Prostate gland (tissue), 2 donors: ENCODE measurements around the gene IFITM10. TPM values are rescaled to one million over a fixed set of nuclear protein-coding genes. Genes with fewer than 3 reads are reported as not detected.
A peak's percentile ranks its signal among the peaks of the same experiment; 100 is the strongest.
"Not testable (repeated sequence)": the region's sequence is repeated elsewhere in the genome, so short reads cannot be mapped to it uniquely, and the experiment has no call there.

Experiments used
- DNase-seq: peaks from one replicate; pipeline ENCODE4 v3.0.0-alpha.2; 2019; ENCODE audit warnings: low spot score
- H3K27ac ChIP-seq, 2 donors: fragments of 200-600 bp; sonication (generic); 2 replicates each; pipeline ENCODE4 v1.5.1; 2017 to 2019
- H3K27me3 ChIP-seq: fragments of 200-600 bp; sonication (generic); replicated peaks from 2 replicates; pipeline ENCODE4 v1.5.1; 2019; ENCODE audit not compliant: insufficient read depth
- H3K36me3 ChIP-seq, 2 donors: fragments of 200-600 bp; sonication (generic); 1 replicate in 1 of 2; 2 replicates in 1 of 2; pipeline versions ENCODE4 v1.5.1 to v1.8.1; 2017 to 2019
- H3K4me1 ChIP-seq: fragments of 200-600 bp; sonication (generic); replicated peaks from 2 replicates; pipeline ENCODE4 v1.5.1; 2019
- H3K4me3 ChIP-seq, 2 donors: fragments of 200-600 bp; sonication (generic); 2 replicates each; pipeline ENCODE4 v1.5.1; 2017 to 2019
- H3K9me3 ChIP-seq: fragments of 200-600 bp; sonication (generic); 2 replicates; pipeline ENCODE4 v1.5.1; 2017
- POLR2A ChIP-seq: fragments of 450-650 bp; IDR thresholded peaks from one replicate; pipeline ENCODE4 v1.6.1; 2016; ENCODE audit warnings: antibody characterized with exemption, mild to moderate bottlenecking
- POLR2AphosphoS5 ChIP-seq: sonication (generic); formaldehyde crosslinking; IDR thresholded peaks from one replicate; pipeline ENCODE4 v1.6.1; 2017; ENCODE audit warnings: antibody characterized with exemption
- WGBS: methylation state at CpG from one replicate; pipeline ENCODE4 v1.1.5; 2018; 5-methylcytosine and 5-hydroxymethylcytosine counted together
- intact Hi-C: fragments of 100-400 bp; cut with DNase I; formaldehyde crosslinking; loops from one replicate; pipeline ENCODE4 v1.14.2; 2022
- total RNA-seq, 2 donors: library from RNA; depleted of rRNA; stranded (reverse); fragments of >200 nt; gene quantifications; one replicate each; pipeline ENCODE4 v1.1.0, GENCODE V29; 2016
- TF ChIP-seq, protein P1 (sequence below), 4 experiments: fragments of 200-600 bp in 2 of 4; fragments of 450-650 bp in 2 of 4; sonication (generic) in 2 of 4; IDR thresholded peaks; 1 replicate in 3 of 4; 2 replicates in 1 of 4; pipeline ENCODE4 v1.5.1; 2016 to 2019; ENCODE audit warnings: antibody characterized with exemption in 4 of 4, mild to moderate bottlenecking in 2 of 4, moderate library complexity in 2 of 4

Gene IFITM10
- total RNA-seq, 2 donors from 2014 or later = 2.6 to 3.1 TPM

DNA sequence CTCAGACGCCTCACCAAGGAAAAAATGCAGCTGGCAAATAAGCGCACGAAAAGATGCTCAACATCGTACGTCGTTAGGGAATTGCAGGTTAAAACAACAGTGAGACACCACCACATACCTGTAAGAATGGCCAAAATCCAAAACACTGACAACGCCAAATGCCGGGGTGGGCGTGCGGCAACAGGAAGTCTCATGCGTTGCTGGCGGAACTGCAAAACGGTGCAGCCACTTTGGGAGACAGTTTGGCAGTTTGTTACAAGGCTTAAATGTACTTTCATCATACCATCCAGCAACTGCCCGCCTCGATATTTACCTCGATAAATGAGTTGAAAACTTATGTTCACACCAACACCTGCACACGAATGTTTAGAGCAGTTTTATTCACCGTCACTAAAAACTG lies 20.9 kb upstream of the IFITM10 start:
- intact Hi-C loops = no loop called here
- no peaks in the 10 kb centered on the region for H3K27me3 ChIP-seq
- 43% methylated on average over 18 of the region's 18 CpGs for WGBS
- H3K36me3 ChIP-seq = no peaks in the 10 kb centered on the region
- no peak overlapping the region for H3K4me3 ChIP-seq
- no peaks in the 10 kb centered on the region for H3K9me3 ChIP-seq
- no peak overlapping the region for H3K27ac ChIP-seq
- DNase-seq = no peak
- TF ChIP-seq POLR2AphosphoS5 (peak; percentile 33), POLR2A (no peak)
- TF ChIP-seq, protein P1, sequence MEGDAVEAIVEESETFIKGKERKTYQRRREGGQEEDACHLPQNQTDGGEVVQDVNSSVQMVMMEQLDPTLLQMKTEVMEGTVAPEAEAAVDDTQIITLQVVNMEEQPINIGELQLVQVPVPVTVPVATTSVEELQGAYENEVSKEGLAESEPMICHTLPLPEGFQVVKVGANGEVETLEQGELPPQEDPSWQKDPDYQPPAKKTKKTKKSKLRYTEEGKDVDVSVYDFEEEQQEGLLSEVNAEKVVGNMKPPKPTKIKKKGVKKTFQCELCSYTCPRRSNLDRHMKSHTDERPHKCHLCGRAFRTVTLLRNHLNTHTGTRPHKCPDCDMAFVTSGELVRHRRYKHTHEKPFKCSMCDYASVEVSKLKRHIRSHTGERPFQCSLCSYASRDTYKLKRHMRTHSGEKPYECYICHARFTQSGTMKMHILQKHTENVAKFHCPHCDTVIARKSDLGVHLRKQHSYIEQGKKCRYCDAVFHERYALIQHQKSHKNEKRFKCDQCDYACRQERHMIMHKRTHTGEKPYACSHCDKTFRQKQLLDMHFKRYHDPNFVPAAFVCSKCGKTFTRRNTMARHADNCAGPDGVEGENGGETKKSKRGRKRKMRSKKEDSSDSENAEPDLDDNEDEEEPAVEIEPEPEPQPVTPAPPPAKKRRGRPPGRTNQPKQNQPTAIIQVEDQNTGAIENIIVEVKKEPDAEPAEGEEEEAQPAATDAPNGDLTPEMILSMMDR (IDR thresholded peaks at IDR 0.05) = no peak
- H3K4me1 ChIP-seq = no peaks in the 10 kb centered on the region

DNA sequence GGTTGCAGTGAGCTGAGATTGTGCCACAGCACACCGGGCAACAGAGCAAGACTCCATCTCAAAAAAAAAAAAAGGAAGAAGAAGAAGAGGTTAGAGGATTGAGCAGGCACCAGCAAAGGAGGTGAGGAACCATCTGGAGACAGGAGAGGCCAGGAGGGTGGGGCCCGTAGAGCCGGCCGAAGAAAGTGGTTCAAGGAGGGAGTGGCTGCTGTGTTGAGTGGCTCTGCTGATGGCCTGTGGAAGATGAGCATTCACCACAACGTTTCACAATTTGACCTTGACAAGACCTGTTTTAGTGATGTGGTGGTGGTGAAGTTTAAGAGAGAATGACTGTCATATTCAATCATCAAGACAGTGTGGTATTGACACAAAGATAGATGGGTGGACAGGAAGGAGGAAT lies 20.1 kb upstream of the IFITM10 start:
- TF ChIP-seq POLR2AphosphoS5 (no peak), POLR2A (no peak)
- TF ChIP-seq, protein P1 (IDR thresholded peaks at IDR 0.05) = no peak
- H3K9me3 ChIP-seq = no peaks in the 10 kb centered on the region
- WGBS = 80% methylated on average over 5 of the region's 5 CpGs
- H3K27me3 ChIP-seq = no peaks in the 10 kb centered on the region
- intact Hi-C loops = no loop called here
- no peaks in the 10 kb centered on the region for H3K4me1 ChIP-seq
- no peak overlapping the region for H3K27ac ChIP-seq
- no peak for DNase-seq
- no peak overlapping the region for H3K4me3 ChIP-seq
- no peaks in the 10 kb centered on the region for H3K36me3 ChIP-seq

DNA sequence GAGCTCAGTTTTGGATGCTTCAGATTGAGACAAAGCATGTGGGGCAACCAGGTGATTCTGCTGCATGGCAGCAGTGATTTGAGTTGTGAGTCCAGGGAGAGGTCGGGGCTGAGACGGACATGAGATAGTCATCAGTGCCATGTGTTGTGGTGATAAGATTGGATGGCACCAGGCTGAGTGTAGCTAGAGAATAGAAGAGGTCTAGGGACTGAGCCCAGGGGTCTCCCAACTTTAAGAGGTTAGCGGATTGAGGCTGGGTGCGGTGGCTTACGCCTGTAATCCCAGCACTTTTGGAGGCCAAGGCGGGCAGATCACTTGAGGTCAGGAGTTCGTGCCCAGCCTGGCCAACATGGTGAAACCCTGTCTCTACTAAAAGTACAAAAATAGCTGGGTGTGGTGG lies 19.7 kb upstream of the IFITM10 start:
- intact Hi-C loops = no loop called here
- Histone ChIP-seq H3K4me1 (no peaks in the 10 kb centered on the region), H3K27me3 (no peaks in the 10 kb centered on the region), H3K9me3 (no peaks in the 10 kb centered on the region), H3K4me3 (no peak overlapping the region), H3K27ac (no peak overlapping the region), H3K36me3 (no peaks in the 10 kb centered on the region)
- TF ChIP-seq POLR2A (no peak), POLR2AphosphoS5 (no peak)
- TF ChIP-seq, protein P1 (IDR thresholded peaks at IDR 0.05) = no peak
- WGBS = 94% methylated on average over 7 of the region's 7 CpGs
- no peak for DNase-seq

DNA sequence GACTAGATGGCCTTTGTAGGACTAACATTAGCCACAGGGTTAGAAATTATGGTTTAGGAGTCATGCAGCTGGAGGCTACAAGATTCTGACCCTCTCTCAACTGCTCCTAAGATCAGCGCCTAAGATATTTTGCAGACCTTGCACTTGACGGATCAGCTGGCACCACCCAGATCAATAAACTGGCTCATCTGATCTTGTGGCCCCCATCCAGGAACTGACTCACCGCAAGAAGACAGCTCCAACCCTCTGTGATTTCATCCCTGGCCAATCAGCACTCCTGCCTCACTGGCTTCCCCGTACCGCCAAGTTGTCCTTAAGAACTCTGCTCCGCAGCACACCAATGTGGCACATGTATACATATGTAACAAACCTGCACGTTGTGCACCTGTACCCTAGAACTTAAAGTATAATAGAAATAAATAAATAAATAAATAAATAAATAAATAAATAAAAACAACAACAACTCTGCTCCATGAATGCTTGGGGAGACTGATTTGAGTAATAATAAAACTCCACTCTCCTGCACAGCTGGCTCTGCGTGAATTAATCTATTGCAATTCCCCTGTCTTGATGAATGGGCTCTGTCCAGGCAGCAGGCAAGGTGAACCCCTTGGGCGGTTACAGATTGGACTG lies 19.0 kb upstream of the IFITM10 start:
- not testable (repeated sequence) for H3K27ac ChIP-seq, DNase-seq, H3K4me1 ChIP-seq, H3K4me3 ChIP-seq, H3K27me3 ChIP-seq, H3K9me3 ChIP-seq, H3K36me3 ChIP-seq
- intact Hi-C loops = loop anchor here (10.0 kb wide), 1 partner anchor 1115 kb away; the partner anchor contains the start of gene CDKN1C
- WGBS = 75% methylated on average over 9 of the region's 9 CpGs

DNA sequence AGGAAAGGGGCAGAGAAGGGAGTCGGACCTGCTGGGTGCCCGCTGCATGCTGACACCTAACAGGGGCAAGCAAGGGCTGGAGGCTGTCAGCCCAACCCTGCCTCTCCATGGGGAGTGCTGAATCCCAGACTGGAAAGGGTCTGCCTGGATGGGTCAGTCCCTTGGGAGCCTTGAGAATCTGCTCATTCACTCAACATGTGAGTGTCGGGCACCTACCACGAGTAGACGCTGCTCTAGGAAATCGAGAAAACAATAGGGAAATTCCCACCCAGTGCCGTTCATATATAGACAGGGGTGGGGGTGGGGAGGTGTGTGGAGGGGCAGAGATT lies 17.7 kb upstream of the IFITM10 start:
- Histone ChIP-seq H3K4me3 (no peak overlapping the region), H3K27me3 (no peaks in the 10 kb centered on the region), H3K27ac (no peak overlapping the region), H3K4me1 (no peaks in the 10 kb centered on the region), H3K36me3 (no peaks in the 10 kb centered on the region), H3K9me3 (no peaks in the 10 kb centered on the region)
- intact Hi-C loops = loop anchor here (10.0 kb wide), 1 partner anchor 1117 kb away; the partner anchor contains the start of gene CDKN1C
- no peak for TF ChIP-seq POLR2AphosphoS5
- TF ChIP-seq, protein P1 (IDR thresholded peaks at IDR 0.05) = no peak
- 85% methylated on average over 7 of the region's 7 CpGs for whole genome bisulfite sequencing
- no peak for DNase-seq
